Measurements from ENCODE around the gene MLIP.

- no peak for TF ChIP-seq CTCF (IDR thresholded peaks at IDR 0.05)
- TF ChIP-seq POLR2A (IDR thresholded peaks at IDR 0.05) = no peak
Measured at GRCh38 chr6:54112151-54112650, 958 bp downstream of the MLIP start.

Data from Peyer's patch (tissue), 4 donors.